Smooth muscle cell (in vitro differentiated cells): Measurements from ENCODE around the gene GLT8D1. TPM values are rescaled to one million over a fixed set of nuclear protein-coding genes. Genes with fewer than 3 reads are reported as not detected.

Experiments used
- DNase-seq: peaks from one replicate; lab custom pipeline; 2025; ENCODE audit not compliant: unreplicated experiment; lab: John Stamatoyannopoulos, UW
- H2AFZ ChIP-seq: fragments of 200-600 bp; sonication (generic); 2 replicates; pipeline ENCODE4 v1.6.0; 2016; ENCODE audit warnings: antibody characterized with exemption, low read depth, mild to moderate bottlenecking
- H3F3A ChIP-seq: fragments of 200-600 bp; sonication (generic); 2 replicates; pipeline ENCODE4 v1.6.0; 2017; ENCODE audit warnings: antibody characterized with exemption, low read depth
- H3K27ac ChIP-seq: fragments of 200-600 bp; sonication (generic); 2 replicates; pipeline ENCODE4 v1.5.1; 2016; ENCODE audit warnings: low read depth, mild to moderate bottlenecking
- H3K27me3 ChIP-seq: fragments of 200-600 bp; sonication (generic); 2 replicates; pipeline ENCODE4 v1.6.1; 2016; ENCODE audit warnings: low read depth, mild to moderate bottlenecking
- H3K36me3 ChIP-seq: fragments of 200-600 bp; sonication (generic); 2 replicates; pipeline ENCODE4 v1.5.1; 2016; ENCODE audit warnings: low read depth
- H3K4me1 ChIP-seq: fragments of 200-600 bp; sonication (generic); 2 replicates; pipeline ENCODE4 v1.5.1; 2016; ENCODE audit warnings: low read depth
- H3K4me2 ChIP-seq: fragments of 200-600 bp; sonication (generic); 2 replicates; pipeline ENCODE4 v1.6.0; 2016; ENCODE audit warnings: mild to moderate bottlenecking
- H3K4me3 ChIP-seq: fragments of 200-600 bp; sonication (generic); 2 replicates; pipeline ENCODE4 v1.5.1; 2016; ENCODE audit warnings: mild to moderate bottlenecking
- H3K79me2 ChIP-seq: fragments of 200-600 bp; sonication (generic); 2 replicates; pipeline ENCODE4 v1.6.0; 2016; ENCODE audit warnings: low read depth, mild to moderate bottlenecking
- H3K9ac ChIP-seq: fragments of 200-600 bp; sonication (generic); 2 replicates; pipeline ENCODE4 v1.6.0; 2016; ENCODE audit warnings: low read depth
- H3K9me3 ChIP-seq: fragments of 200-600 bp; sonication (generic); replicated peaks from 2 replicates; pipeline ENCODE4 v1.5.1; 2016; ENCODE audit warnings: low read depth
- H4K20me1 ChIP-seq: fragments of 200-600 bp; sonication (generic); 2 replicates; pipeline ENCODE4 v1.6.0; 2016; ENCODE audit warnings: low read depth
- CTCF ChIP-seq: fragments of 200-600 bp; sonication (generic); IDR thresholded peaks from 2 replicates; pipeline ENCODE4 v1.5.1; 2017; ENCODE audit warnings: borderline replicate concordance, mild to moderate bottlenecking, antibody characterized with exemption; ENCODE audit not compliant: insufficient read depth, poor library complexity, severe bottlenecking
- WGBS: methylation state at CpG from one replicate; pipeline ENCODE4 v1.1.7; 2016; ENCODE audit warnings: low lambda C conversion rate; 5-methylcytosine and 5-hydroxymethylcytosine counted together
- polyA plus RNA-seq: library from polyadenylated mRNA; unstranded; fragments of >200 nt; fragmentation: Nextera tagmentation; extraction: Ambion mirVana; gene quantifications from 2 replicates; pipeline ENCODE4 v1.2.1, GENCODE V29; 2016
- total RNA-seq: library from RNA; depleted of rRNA; stranded (reverse); fragments of >200 nt; gene quantifications from 2 replicates; pipeline ENCODE4 v1.2.3, GENCODE V29; 2014

GLT8D1 gene
- total and polyA plus RNA-seq, 2 experiments from 2014 or later, result 110 to 126 TPM

- Histone ChIP-seq H3K27ac (peak overlapping the region; percentile 87), H3K27me3 (no peaks in the 10 kb centered on the region), H4K20me1 (peaks cover 16% of the 10 kb centered on the region), H3K36me3 (peaks cover 4% of the 10 kb centered on the region), H3F3A (peaks cover 24% of the 10 kb centered on the region), H3K9ac (peak overlapping the region; percentile 89), H3K4me1 (peaks cover 25% of the 10 kb centered on the region), H3K9me3 (no peaks in the 10 kb centered on the region), H3K4me3 (peak overlapping the region; percentile 98), H2AFZ (no peak overlapping the region), H3K4me2 (peak overlapping the region; percentile 100), H3K79me2 (peaks cover 51% of the 10 kb centered on the region)
- no peak for TF ChIP-seq CTCF
- WGBS, result 87% methylated on average over 4 of the region's 4 CpGs
- no peak for DNase-seq
These were observed 2.0 kb upstream of the GLT8D1 start for GRCh38 chr3:52707585-52707984.

GRCh38 chr3:52705438-52705687 lies 228 bp downstream of the GLT8D1 start:
- peaks cover 73% of the 10 kb centered on the region for H3K79me2 ChIP-seq
- 0% methylated on average over 16 of the region's 25 CpGs for WGBS
- peaks cover 25% of the 10 kb centered on the region for H3K4me1 ChIP-seq
- peaks cover 4% of the 10 kb centered on the region for H3K36me3 ChIP-seq
- TF ChIP-seq CTCF, result no peak
- H3K4me3 ChIP-seq, result peak overlapping the region; percentile 98
- no peaks in the 10 kb centered on the region for H3K9me3 ChIP-seq
- H3K27ac ChIP-seq, result peak overlapping the region; percentile 87
- H3K9ac ChIP-seq, result peak overlapping the region; percentile 89
- peak overlapping the region; percentile 100 for H3K4me2 ChIP-seq
- no peak for DNase-seq
- H3K27me3 ChIP-seq, result no peaks in the 10 kb centered on the region
- peaks cover 17% of the 10 kb centered on the region for H3F3A ChIP-seq
- peaks cover 29% of the 10 kb centered on the region for H4K20me1 ChIP-seq
- peak overlapping the region; percentile 96 for H2AFZ ChIP-seq

- DNase-seq, result no peak
- TF ChIP-seq CTCF, result no peak
- Histone ChIP-seq H3K4me3 (peak overlapping the region; percentile 98), H2AFZ (peak overlapping the region; percentile 96), H3K9ac (peak overlapping the region; percentile 89), H3K27me3 (no peaks in the 10 kb centered on the region), H3K4me2 (peak overlapping the region; percentile 100), H3K79me2 (peaks cover 78% of the 10 kb centered on the region), H4K20me1 (peaks cover 34% of the 10 kb centered on the region), H3F3A (peaks cover 17% of the 10 kb centered on the region), H3K36me3 (peaks cover 4% of the 10 kb centered on the region), H3K27ac (peak overlapping the region; percentile 87), H3K9me3 (no peaks in the 10 kb centered on the region), H3K4me1 (peaks cover 25% of the 10 kb centered on the region)
- 3% methylated on average over 22 of the region's 22 CpGs for WGBS
These were observed 767 bp downstream of the GLT8D1 start for GRCh38 chr3:52704611-52705437.

GRCh38 chr3:52703341-52703740 lies 2.2 kb downstream of the GLT8D1 start:
- no peak for TF ChIP-seq CTCF
- H3K27ac ChIP-seq, result no peak overlapping the region
- peak overlapping the region; percentile 98 for H3K4me3 ChIP-seq
- peaks cover 90% of the 10 kb centered on the region for H3K79me2 ChIP-seq
- DNase-seq, result no peak
- no peaks in the 10 kb centered on the region for H3K9me3 ChIP-seq
- H3K4me1 ChIP-seq, result peaks cover 25% of the 10 kb centered on the region
- peaks cover 41% of the 10 kb centered on the region for H4K20me1 ChIP-seq
- H3K9ac ChIP-seq, result no peak overlapping the region
- peaks cover 4% of the 10 kb centered on the region for H3K36me3 ChIP-seq
- H3K4me2 ChIP-seq, result peak overlapping the region; percentile 100
- H3F3A ChIP-seq, result peaks cover 24% of the 10 kb centered on the region
- WGBS, result 93% methylated on average over 7 of the region's 7 CpGs
- H3K27me3 ChIP-seq, result no peaks in the 10 kb centered on the region
- H2AFZ ChIP-seq, result no peak overlapping the region
